ENCODE data around the gene RGS9.

GRCh38 chr17:65236321-65236720 lies 99.2 kb downstream of the RGS9 start:
- TF ChIP-seq, protein P1, sequence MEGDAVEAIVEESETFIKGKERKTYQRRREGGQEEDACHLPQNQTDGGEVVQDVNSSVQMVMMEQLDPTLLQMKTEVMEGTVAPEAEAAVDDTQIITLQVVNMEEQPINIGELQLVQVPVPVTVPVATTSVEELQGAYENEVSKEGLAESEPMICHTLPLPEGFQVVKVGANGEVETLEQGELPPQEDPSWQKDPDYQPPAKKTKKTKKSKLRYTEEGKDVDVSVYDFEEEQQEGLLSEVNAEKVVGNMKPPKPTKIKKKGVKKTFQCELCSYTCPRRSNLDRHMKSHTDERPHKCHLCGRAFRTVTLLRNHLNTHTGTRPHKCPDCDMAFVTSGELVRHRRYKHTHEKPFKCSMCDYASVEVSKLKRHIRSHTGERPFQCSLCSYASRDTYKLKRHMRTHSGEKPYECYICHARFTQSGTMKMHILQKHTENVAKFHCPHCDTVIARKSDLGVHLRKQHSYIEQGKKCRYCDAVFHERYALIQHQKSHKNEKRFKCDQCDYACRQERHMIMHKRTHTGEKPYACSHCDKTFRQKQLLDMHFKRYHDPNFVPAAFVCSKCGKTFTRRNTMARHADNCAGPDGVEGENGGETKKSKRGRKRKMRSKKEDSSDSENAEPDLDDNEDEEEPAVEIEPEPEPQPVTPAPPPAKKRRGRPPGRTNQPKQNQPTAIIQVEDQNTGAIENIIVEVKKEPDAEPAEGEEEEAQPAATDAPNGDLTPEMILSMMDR (conservative IDR thresholded peaks at IDR 0.05; ENCODE audit: low read length): no peak
- TF ChIP-seq EZH2phosphoT487 (IDR thresholded peaks at IDR 0.05; ENCODE audit: borderline replicate concordance, low read depth, low read length): no peak

Data from OCI-LY7 (cell line).